Bronchial epithelial cell (primary cell): Measurements from ENCODE around the gene CHST3. TPM values are rescaled to one million over a fixed set of nuclear protein-coding genes. Genes with fewer than 3 reads are reported as not detected.
A peak's percentile ranks its signal among the peaks of the same experiment; 100 is the strongest.
"Not testable (repeated sequence)": the region's sequence is repeated elsewhere in the genome, so short reads cannot be mapped to it uniquely, and the experiment has no call there.

Experiments
- DNase-seq: peaks from one replicate; pipeline ENCODE4 v3.0.0-alpha.2; 2010; ENCODE audit warnings: low read depth
- FAIRE-seq: peaks from 2 replicates; lab custom pipeline; 2011; peaks lifted over from hg19 to GRCh38; lab: Jason Lieb, UNC
- H3K27me3 ChIP-seq: 2 replicates; pipeline ENCODE4 v1.5.1; 2011; ENCODE audit warnings: low read length; ENCODE audit not compliant: control insufficient read depth, insufficient read depth
- H3K36me3 ChIP-seq: 2 replicates; pipeline ENCODE4 v1.5.1; 2011; ENCODE audit warnings: low read length; ENCODE audit not compliant: control insufficient read depth, insufficient read depth
- H3K4me3 ChIP-seq: 2 replicates; pipeline ENCODE4 v1.5.1; 2011; ENCODE audit warnings: mild to moderate bottlenecking, low read depth, low read length, control low read depth
- total RNA-seq: library from RNA; depleted of rRNA; stranded (reverse); fragments of >200 nt; gene quantifications from 2 replicates; pipeline ENCODE4 v1.2.1, GENCODE V29; 2014
- TF ChIP-seq, protein P1 (sequence below): IDR thresholded peaks from 2 replicates; pipeline ENCODE4 v1.5.1; 2011; ENCODE audit warnings: mild to moderate bottlenecking, moderate library complexity, low read length, control low read depth, inconsistent platforms; ENCODE audit not compliant: insufficient read depth, severe bottlenecking

The CHST3 gene
- total RNA-seq, 1 donor from 2014 or later: 16.6 TPM

DNA sequence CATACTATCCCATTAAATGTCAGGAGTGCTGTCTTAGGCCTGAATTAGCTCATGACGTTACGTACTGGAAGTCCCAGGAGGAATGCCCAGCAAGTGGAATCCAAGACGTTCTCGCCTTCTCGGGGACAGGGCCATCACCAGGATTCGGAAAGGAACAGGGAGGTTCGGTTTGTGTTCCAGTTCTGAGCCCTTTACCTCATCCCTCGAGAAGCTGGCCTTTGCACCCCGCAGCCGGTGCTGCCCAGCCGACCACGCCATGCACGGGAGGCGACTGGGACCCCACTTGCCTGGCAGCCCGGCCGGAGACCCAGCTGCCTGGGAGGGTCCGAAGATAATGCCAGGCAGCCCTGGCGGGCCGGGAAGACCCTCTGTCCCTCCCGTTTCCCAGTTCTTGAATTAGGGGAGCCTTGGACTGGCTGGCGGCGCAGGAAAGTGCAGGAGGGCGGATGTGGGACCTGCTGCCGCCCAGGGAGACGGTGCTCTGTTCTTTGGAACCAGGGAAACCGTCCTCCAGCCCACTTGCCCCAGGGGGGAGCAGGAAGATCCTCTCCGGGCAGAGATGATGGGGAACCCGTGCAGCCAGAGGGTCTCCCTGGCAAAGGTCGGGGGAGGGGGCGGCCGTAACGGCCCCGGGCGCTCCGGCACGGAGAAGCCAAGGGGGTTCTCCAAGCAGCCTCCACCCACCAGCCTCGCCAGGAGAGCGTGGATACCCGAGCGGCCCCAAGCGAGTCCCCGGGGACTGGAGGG, 671 bp upstream of the CHST3 start:
- TF ChIP-seq, protein P1, sequence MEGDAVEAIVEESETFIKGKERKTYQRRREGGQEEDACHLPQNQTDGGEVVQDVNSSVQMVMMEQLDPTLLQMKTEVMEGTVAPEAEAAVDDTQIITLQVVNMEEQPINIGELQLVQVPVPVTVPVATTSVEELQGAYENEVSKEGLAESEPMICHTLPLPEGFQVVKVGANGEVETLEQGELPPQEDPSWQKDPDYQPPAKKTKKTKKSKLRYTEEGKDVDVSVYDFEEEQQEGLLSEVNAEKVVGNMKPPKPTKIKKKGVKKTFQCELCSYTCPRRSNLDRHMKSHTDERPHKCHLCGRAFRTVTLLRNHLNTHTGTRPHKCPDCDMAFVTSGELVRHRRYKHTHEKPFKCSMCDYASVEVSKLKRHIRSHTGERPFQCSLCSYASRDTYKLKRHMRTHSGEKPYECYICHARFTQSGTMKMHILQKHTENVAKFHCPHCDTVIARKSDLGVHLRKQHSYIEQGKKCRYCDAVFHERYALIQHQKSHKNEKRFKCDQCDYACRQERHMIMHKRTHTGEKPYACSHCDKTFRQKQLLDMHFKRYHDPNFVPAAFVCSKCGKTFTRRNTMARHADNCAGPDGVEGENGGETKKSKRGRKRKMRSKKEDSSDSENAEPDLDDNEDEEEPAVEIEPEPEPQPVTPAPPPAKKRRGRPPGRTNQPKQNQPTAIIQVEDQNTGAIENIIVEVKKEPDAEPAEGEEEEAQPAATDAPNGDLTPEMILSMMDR: no peak
- no peak for FAIRE-seq
- peak overlapping the region; percentile 67 for H3K4me3 ChIP-seq
- no peak for DNase-seq
- H3K27me3 ChIP-seq: no peaks in the 10 kb centered on the region
- H3K36me3 ChIP-seq: no peaks in the 10 kb centered on the region

DNA sequence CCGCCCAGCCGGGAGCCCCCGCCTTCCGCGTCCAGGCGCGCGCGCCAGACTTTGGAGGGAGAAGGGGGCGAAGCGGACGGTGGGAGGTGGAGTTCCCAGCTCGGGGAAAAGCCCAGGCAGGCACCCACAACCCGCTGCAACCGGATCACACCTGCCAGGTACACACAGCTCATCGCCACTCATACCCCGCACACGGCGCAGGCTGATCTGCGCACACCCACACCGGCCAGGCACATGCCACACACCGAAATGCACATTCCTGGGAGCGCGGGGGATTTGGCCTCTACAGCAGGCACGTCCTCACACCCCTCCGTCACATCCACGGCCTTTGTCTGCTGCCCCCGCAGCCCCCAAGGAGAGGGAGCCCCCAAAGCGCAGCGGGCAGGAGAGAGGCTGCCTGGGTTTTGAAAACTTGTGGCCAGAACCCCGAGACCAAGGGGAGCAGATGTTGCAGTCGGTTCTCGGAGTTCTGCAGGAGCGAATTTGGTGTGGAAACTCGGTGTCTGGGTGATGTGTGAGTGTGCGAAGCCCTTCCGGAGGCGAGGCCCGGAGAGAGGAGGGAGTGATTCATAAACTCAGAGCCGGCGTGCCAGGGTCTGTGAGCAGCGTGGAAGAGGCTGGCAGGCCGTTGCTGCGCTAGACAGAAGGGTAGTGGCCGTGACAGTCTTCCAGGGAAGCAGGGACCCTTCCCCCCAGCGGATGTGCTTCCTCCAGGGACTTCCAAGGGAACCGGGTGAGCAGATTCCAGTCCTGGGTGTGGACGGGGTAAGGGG, 734 bp downstream of the CHST3 start:
- FAIRE-seq (no peak), DNase-seq (peak; percentile 69)
- H3K36me3 ChIP-seq: no peaks in the 10 kb centered on the region
- TF ChIP-seq, protein P1: no peak
- H3K4me3 ChIP-seq: peak overlapping the region; percentile 67
- H3K27me3 ChIP-seq: no peaks in the 10 kb centered on the region

DNA sequence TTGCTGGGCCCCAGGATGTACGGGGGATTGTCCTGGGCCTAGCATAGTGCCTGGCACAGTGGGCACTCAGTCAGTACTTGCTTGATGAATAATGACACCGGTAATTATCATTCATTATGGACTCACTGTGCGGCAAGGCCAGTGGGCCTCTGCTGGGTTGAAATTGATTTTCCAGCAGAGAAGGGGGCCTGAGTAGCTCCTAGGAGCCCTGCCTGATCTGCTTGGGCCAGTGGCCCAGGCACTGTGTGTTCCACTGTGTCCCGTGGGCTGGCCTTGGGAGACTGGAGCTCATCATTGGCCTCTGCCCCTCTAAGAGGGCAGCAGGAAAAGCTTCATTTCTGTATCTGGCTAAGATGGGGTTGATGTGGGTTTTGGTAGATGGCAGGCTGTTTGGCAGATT, 1.4 kb downstream of the CHST3 start:
- Histone ChIP-seq H3K27me3 (no peaks in the 10 kb centered on the region), H3K4me3 (peak overlapping the region; percentile 67), H3K36me3 (no peaks in the 10 kb centered on the region)
- DNase-seq: no peak
- TF ChIP-seq, protein P1: no peak
- no peak for FAIRE-seq

DNA sequence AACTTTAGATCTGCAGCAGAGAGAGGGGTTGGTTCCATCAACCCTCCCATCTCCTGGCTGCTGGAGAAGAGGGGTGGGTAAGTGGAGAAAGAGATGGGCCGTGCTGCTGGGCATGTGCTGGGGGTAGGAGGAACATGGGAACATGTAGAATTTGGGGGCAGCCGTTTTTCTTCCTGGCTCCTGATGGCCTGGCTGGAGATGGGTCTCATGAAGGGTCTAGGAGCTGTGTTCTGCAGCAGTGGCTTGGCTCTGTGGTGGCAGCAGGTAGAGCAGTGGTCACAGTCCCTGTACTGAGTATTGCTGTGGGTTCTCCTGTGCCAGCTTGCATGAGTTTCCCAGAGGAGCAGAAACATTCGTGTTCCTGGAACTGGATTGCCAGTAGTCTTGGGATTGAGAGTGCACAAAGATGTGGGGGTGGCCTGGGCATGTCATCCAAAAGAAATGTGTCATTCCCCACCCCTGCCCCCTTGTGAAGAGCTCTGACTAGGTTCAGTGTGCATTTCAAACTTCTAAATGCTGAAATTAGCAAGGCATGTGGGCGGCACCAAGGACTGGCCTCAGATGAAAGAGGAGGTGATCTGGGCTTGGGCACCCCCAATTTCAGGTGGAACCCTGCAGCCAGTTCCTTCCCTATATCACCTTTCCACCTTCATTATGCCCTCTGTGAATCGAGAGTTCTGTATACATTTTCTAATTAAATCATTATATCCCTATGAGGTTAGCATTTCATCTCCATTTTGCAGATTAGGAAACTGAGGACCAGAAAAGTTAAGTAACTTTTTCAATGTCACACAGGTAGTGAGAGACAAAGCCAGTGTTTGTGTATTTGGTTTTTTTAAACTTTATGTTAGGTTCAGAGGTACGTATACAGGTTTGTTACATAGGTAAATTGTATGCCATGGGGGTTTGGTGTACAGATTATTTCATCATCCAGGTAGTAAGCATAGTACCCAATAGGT, 2.1 kb downstream of the CHST3 start:
- FAIRE-seq (no peak), DNase-seq (peak; percentile 76)
- TF ChIP-seq, protein P1: no peak
- Histone ChIP-seq H3K4me3 (peak overlapping the region; percentile 67), H3K27me3 (no peaks in the 10 kb centered on the region), H3K36me3 (no peaks in the 10 kb centered on the region)

DNA sequence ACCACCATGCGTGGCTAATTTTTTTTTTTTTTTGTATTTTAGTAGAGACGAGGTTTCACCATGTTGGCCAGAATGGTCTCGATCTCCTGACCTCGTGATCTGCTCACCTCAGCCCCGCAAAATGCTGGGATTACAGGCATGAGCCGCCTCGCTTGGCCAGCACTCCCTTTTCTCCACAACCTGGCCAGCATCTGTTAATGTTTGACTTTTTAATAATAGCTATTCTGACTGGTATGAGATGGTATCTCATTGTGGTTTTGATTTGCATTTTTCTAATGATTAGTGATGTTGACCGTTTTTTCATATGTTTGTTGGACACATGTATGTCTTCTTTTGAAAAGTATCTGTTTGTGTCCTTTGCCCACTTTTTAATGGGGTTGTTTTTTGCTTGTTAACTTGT, 3.8 kb downstream of the CHST3 start:
- H3K27me3 ChIP-seq, H3K4me3 ChIP-seq, H3K36me3 ChIP-seq, DNase-seq, FAIRE-seq: not testable (repeated sequence)
